Dermis blood vessel endothelial cell (primary cell): ENCODE data around the gene SLC6A15. TPM values are rescaled to one million over a fixed set of nuclear protein-coding genes. Genes with fewer than 3 reads are reported as not detected.

ENCODE experiments used
- total RNA-seq: library from RNA; depleted of rRNA; stranded (reverse); fragments of >200 nt; gene quantifications from 2 replicates; pipeline ENCODE4 v1.2.3, GENCODE V29; 2014

The SLC6A15 gene
- total RNA-seq, 1 donor from 2014 or later, result 2.2 TPM

Other genes starting within 250 kb of the SLC6A15 start
- under 0.01 TPM in 1 of 2 replicates, not detected in the other for gene TSPAN19, start 123.5 kb upstream of the SLC6A15 start, total RNA-seq
- gene LRRIQ1, start 123.6 kb upstream of the SLC6A15 start, total RNA-seq, result 0.37 and 0.68 TPM in 2 replicates